Measurements from ENCODE around the gene GJD3. TPM values are rescaled to one million over a fixed set of nuclear protein-coding genes. Genes with fewer than 3 reads are reported as not detected.

The GJD3 gene
- total and polyA plus RNA-seq, 2 donors (not counting 3 experiments of a cell fraction or from before 2014, with no cell fraction given), result 0.10 to 0.40 TPM

DNA sequence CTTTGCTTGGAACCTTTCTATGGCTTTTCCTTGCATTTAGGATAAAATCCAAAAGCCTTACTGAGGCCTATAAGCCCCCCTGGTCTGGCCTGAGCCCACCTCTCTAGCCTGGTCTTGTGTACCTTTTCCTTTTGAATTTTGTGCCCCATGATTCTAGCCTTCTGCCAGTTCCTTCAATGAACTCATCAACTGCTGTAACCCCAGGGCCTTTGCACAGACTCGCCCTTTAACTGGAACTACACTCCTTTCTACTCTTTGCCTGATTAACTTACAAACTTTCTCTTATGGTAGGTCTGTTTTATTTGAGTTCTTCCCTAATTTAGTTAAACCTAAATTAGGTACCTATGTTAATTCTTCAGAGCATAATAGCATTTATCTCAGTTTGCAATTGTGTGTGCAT, 24.2 kb downstream of the GJD3 start:
- dilution Hi-C loops (cut with MboI; ENCODE audit: extremely low pct_ligation_motif_present, low sequenced_read_pairs), result no loop called here
- TF ChIP-seq JUN (IDR thresholded peaks at IDR 0.05; ENCODE audit: borderline replicate concordance, insufficient read depth, insufficient read length, low read depth), result no peak
- TF ChIP-seq, protein P1, sequence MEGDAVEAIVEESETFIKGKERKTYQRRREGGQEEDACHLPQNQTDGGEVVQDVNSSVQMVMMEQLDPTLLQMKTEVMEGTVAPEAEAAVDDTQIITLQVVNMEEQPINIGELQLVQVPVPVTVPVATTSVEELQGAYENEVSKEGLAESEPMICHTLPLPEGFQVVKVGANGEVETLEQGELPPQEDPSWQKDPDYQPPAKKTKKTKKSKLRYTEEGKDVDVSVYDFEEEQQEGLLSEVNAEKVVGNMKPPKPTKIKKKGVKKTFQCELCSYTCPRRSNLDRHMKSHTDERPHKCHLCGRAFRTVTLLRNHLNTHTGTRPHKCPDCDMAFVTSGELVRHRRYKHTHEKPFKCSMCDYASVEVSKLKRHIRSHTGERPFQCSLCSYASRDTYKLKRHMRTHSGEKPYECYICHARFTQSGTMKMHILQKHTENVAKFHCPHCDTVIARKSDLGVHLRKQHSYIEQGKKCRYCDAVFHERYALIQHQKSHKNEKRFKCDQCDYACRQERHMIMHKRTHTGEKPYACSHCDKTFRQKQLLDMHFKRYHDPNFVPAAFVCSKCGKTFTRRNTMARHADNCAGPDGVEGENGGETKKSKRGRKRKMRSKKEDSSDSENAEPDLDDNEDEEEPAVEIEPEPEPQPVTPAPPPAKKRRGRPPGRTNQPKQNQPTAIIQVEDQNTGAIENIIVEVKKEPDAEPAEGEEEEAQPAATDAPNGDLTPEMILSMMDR (IDR thresholded peaks at IDR 0.05; ENCODE audit: extremely low read depth in 1 of 2, insufficient read depth in 1 of 2, low read depth in 1 of 2, low read length in 2 of 2), result no peak
- no peak for TF ChIP-seq POLR2A (IDR thresholded peaks at IDR 0.05; ENCODE audit: low read depth, low read length)
- TF ChIP-seq MYC (IDR thresholded peaks at IDR 0.05; ENCODE audit: low read depth, low read length), result no peak
- TF ChIP-seq POLR2AphosphoS5 (IDR thresholded peaks at IDR 0.05; ENCODE audit: insufficient read depth, low read depth, low read length), result no peak
- no peak for TF ChIP-seq GATA2 (IDR thresholded peaks at IDR 0.05; ENCODE audit: insufficient read depth, insufficient read length, low read depth, low read length)
- no peak for TF ChIP-seq EZH2 (IDR thresholded peaks at IDR 0.05; ENCODE audit: borderline replicate concordance, low read depth, low read length, severe bottlenecking)
- TF ChIP-seq, protein P2, sequence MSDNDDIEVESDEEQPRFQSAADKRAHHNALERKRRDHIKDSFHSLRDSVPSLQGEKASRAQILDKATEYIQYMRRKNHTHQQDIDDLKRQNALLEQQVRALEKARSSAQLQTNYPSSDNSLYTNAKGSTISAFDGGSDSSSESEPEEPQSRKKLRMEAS (IDR thresholded peaks at IDR 0.05; ENCODE audit: insufficient read depth, insufficient read length), result no peak
- no peak for TF ChIP-seq FOS (IDR thresholded peaks at IDR 0.05; ENCODE audit: borderline replicate concordance, insufficient read depth, low read length)
- H4K20me1 ChIP-seq (replicated peaks; ENCODE audit: control insufficient read depth, extremely low read depth, insufficient read depth, low read length), result no peaks in the 10 kb centered on the region
- BruUV-seq (replicated peaks), result no TSS peak
- H3K79me2 ChIP-seq (ENCODE audit: control insufficient read depth, insufficient read depth, low read length), result peaks cover 51% of the 10 kb centered on the region
- FAIRE-seq (peak; percentile 21), DNase-seq (ENCODE audit: low read depth, low spot score) (no peak)
- ChIA-PET CTCF (interaction anchor here (0.7 to 10.6 kb wide), 3 partner anchors 15 to 36 kb away, joined by 3 to 109 read pairs (median 5); no protein-coding TSS in a partner anchor), POLR2A (no interaction called here)
- H3K9me1 ChIP-seq (replicated peaks; ENCODE audit: control insufficient read depth, extremely low read depth, insufficient read depth, low read length), result no peaks in the 10 kb centered on the region
- H2AFZ ChIP-seq (ENCODE audit: low read depth, low read length), result no peak overlapping the region
- H3K4me2 ChIP-seq (ENCODE audit: insufficient read depth, low read length), result no peak overlapping the region
- peaks cover 32% of the 10 kb centered on the region for H3K4me1 ChIP-seq (ENCODE audit: control insufficient read depth, extremely low read depth, insufficient read depth, low read length)
- H3K4me3 ChIP-seq (replicated peaks in 1 of 3; ENCODE audit: insufficient read depth in 1 of 3, low read depth in 1 of 3, low read length in 3 of 3), result no peak overlapping the region
- intact Hi-C loops (cut with micrococcal nuclease), result no loop called here
- no peaks in the 10 kb centered on the region for H3K27me3 ChIP-seq (ENCODE audit: control insufficient read depth in 2 of 2, insufficient read depth in 2 of 2, low read length in 2 of 2)
- H3K9ac ChIP-seq (replicated peaks; ENCODE audit: extremely low read depth, insufficient read depth, low read length), result no peak overlapping the region
- H3K9me3 ChIP-seq (replicated peaks; ENCODE audit: control insufficient read depth, insufficient read depth, low read length), result no peaks in the 10 kb centered on the region
- H3K27ac ChIP-seq (ENCODE audit: insufficient read depth, low read depth, low read length), result peak overlapping the region; percentile 88
- peaks cover 0 to 1% of the 10 kb centered on the region in 2 experiments for H3K36me3 ChIP-seq (ENCODE audit: control insufficient read depth in 2 of 2, extremely low read depth in 1 of 2, insufficient read depth in 2 of 2, low read length in 2 of 2)

Measured in endothelial cell of umbilical vein (primary cell).